Measurements from ENCODE around the gene CSRNP3. TPM values are rescaled to one million over a fixed set of nuclear protein-coding genes. Genes with fewer than 3 reads are reported as not detected.

CSRNP3 gene
- total and polyA plus RNA-seq, 4 donors, result 0.20 to 5.4 (median 2.1) TPM

- WGBS, 2 donors, result 72 to 88% methylated on average over 1 of the region's 1 CpG
Observed at GRCh38 chr2:165454905-165455304, 14.6 kb upstream of the CSRNP3 start.

GRCh38 chr2:165456027-165456426 is 13.5 kb upstream of the CSRNP3 start:
- no peak overlapping the region for H3K4me3 ChIP-seq (ENCODE audit: low read length in 2 of 2)
- no peaks in the 10 kb centered on the region for H3K27me3 ChIP-seq (ENCODE audit: control insufficient read depth in 1 of 2, insufficient read depth in 2 of 2, low read length in 1 of 2)
- H3K27ac ChIP-seq (ENCODE audit: low read depth in 1 of 2, low read length in 2 of 2), result no peak overlapping the region
- H3K36me3 ChIP-seq (ENCODE audit: control insufficient read depth in 1 of 2, insufficient read depth in 2 of 2, low read length in 1 of 2), result no peaks in the 10 kb centered on the region
- H3K9me3 ChIP-seq (ENCODE audit: control insufficient read depth, low read length), result no peaks in the 10 kb centered on the region
- no peaks in the 10 kb centered on the region for H3K4me1 ChIP-seq (ENCODE audit: control insufficient read depth in 1 of 2, insufficient read depth in 2 of 2, low read length in 2 of 2)
- intact Hi-C loops (cut with DNase I), result no loop called here
- ATAC-seq (ENCODE audit: low FRiP score), result no peak
- WGBS, 2 donors, result 3 to 5% methylated on average over 1 of the region's 1 CpG
- no peak for DNase-seq

More at GRCh38 chr2:165454905-165455304, 14.6 kb upstream of the CSRNP3 start:
- DNase-seq (no peak), ATAC-seq (ENCODE audit: low FRiP score) (no peak)
- intact Hi-C loops (cut with DNase I), result no loop called here
- no peaks in the 10 kb centered on the region for H3K27me3 ChIP-seq (ENCODE audit: control insufficient read depth in 1 of 2, insufficient read depth in 2 of 2, low read length in 1 of 2)
- H3K9me3 ChIP-seq (ENCODE audit: control insufficient read depth, low read length), result no peaks in the 10 kb centered on the region
- H3K4me3 ChIP-seq (ENCODE audit: low read length in 2 of 2), result no peak overlapping the region
- no peaks in the 10 kb centered on the region for H3K36me3 ChIP-seq (ENCODE audit: control insufficient read depth in 1 of 2, insufficient read depth in 2 of 2, low read length in 1 of 2)
- H3K4me1 ChIP-seq (ENCODE audit: control insufficient read depth in 1 of 2, insufficient read depth in 2 of 2, low read length in 2 of 2), result no peaks in the 10 kb centered on the region
- no peak overlapping the region for H3K27ac ChIP-seq (ENCODE audit: low read depth in 1 of 2, low read length in 2 of 2)

- Histone ChIP-seq H3K27me3 (ENCODE audit: control insufficient read depth in 1 of 2, insufficient read depth in 2 of 2, low read length in 1 of 2) (no peaks in the 10 kb centered on the region), H3K36me3 (ENCODE audit: control insufficient read depth in 1 of 2, insufficient read depth in 2 of 2, low read length in 1 of 2) (no peaks in the 10 kb centered on the region), H3K4me3 (ENCODE audit: low read length in 2 of 2) (no peak overlapping the region), H3K4me1 (ENCODE audit: control insufficient read depth in 1 of 2, insufficient read depth in 2 of 2, low read length in 2 of 2) (no peaks in the 10 kb centered on the region), H3K9me3 (ENCODE audit: control insufficient read depth, low read length) (no peaks in the 10 kb centered on the region), H3K27ac (ENCODE audit: low read depth in 1 of 2, low read length in 2 of 2) (no peak overlapping the region)
- ATAC-seq (ENCODE audit: low FRiP score), result no peak
- 88 to 95% methylated on average over 3 of the region's 3 CpGs for WGBS, 2 donors
- DNase-seq, result no peak
- intact Hi-C loops (cut with DNase I), result no loop called here
Observed at GRCh38 chr2:165462443-165462842, 7.1 kb upstream of the CSRNP3 start.

- Histone ChIP-seq H3K4me3 (ENCODE audit: low read length in 2 of 2) (no peak overlapping the region), H3K4me1 (ENCODE audit: control insufficient read depth in 1 of 2, insufficient read depth in 2 of 2, low read length in 2 of 2) (peaks cover 0 to 2% of the 10 kb centered on the region in 2 donors), H3K9me3 (ENCODE audit: control insufficient read depth, low read length) (no peaks in the 10 kb centered on the region), H3K36me3 (ENCODE audit: control insufficient read depth in 1 of 2, insufficient read depth in 2 of 2, low read length in 1 of 2) (no peaks in the 10 kb centered on the region), H3K27ac (ENCODE audit: low read depth in 1 of 2, low read length in 2 of 2) (no peak overlapping the region), H3K27me3 (ENCODE audit: control insufficient read depth in 1 of 2, insufficient read depth in 2 of 2, low read length in 1 of 2) (no peaks in the 10 kb centered on the region)
- DNase-seq, result no peak
- ATAC-seq (ENCODE audit: low FRiP score), result no peak
- intact Hi-C loops (cut with DNase I), result no loop called here
- WGBS, 2 donors, result 97 to 100% methylated on average over 2 of the region's 2 CpGs
Observed at GRCh38 chr2:165466386-165466785, 3.1 kb upstream of the CSRNP3 start.

GRCh38 chr2:165467921-165468320 is 1.6 kb upstream of the CSRNP3 start:
- H3K4me1 ChIP-seq (ENCODE audit: control insufficient read depth in 1 of 2, insufficient read depth in 2 of 2, low read length in 2 of 2), result peaks cover 0 to 2% of the 10 kb centered on the region in 2 donors
- ATAC-seq (ENCODE audit: low FRiP score) (no peak), DNase-seq (no peak)
- no peak overlapping the region for H3K4me3 ChIP-seq (ENCODE audit: low read length in 2 of 2)
- no peak overlapping the region for H3K27ac ChIP-seq (ENCODE audit: low read depth in 1 of 2, low read length in 2 of 2)
- 96 to 99% methylated on average over 3 of the region's 3 CpGs for WGBS, 2 donors
- intact Hi-C loops (cut with DNase I), result no loop called here
- H3K27me3 ChIP-seq (ENCODE audit: control insufficient read depth in 1 of 2, insufficient read depth in 2 of 2, low read length in 1 of 2), result no peaks in the 10 kb centered on the region
- H3K36me3 ChIP-seq (ENCODE audit: control insufficient read depth in 1 of 2, insufficient read depth in 2 of 2, low read length in 1 of 2), result no peaks in the 10 kb centered on the region
- no peaks in the 10 kb centered on the region for H3K9me3 ChIP-seq (ENCODE audit: control insufficient read depth, low read length)

GRCh38 chr2:165470361-165470760 is 863 bp downstream of the CSRNP3 start:
- Histone ChIP-seq H3K27me3 (ENCODE audit: control insufficient read depth in 1 of 2, insufficient read depth in 2 of 2, low read length in 1 of 2) (no peaks in the 10 kb centered on the region), H3K27ac (ENCODE audit: low read depth in 1 of 2, low read length in 2 of 2) (no peak overlapping the region), H3K36me3 (ENCODE audit: control insufficient read depth in 1 of 2, insufficient read depth in 2 of 2, low read length in 1 of 2) (no peaks in the 10 kb centered on the region), H3K9me3 (ENCODE audit: control insufficient read depth, low read length) (no peaks in the 10 kb centered on the region), H3K4me3 (ENCODE audit: low read length in 2 of 2) (no peak overlapping the region), H3K4me1 (ENCODE audit: control insufficient read depth in 1 of 2, insufficient read depth in 2 of 2, low read length in 2 of 2) (peaks cover 0 to 2% of the 10 kb centered on the region in 2 donors)
- no peak for DNase-seq
- intact Hi-C loops (cut with DNase I), result no loop called here
- ATAC-seq (ENCODE audit: low FRiP score), result no peak

GRCh38 chr2:165471349-165471950 is 2.0 kb downstream of the CSRNP3 start:
- H3K36me3 ChIP-seq (ENCODE audit: control insufficient read depth in 1 of 2, insufficient read depth in 2 of 2, low read length in 1 of 2), result no peaks in the 10 kb centered on the region
- ATAC-seq (ENCODE audit: low FRiP score) (no peak), DNase-seq (no peak)
- H3K9me3 ChIP-seq (ENCODE audit: control insufficient read depth, low read length), result no peaks in the 10 kb centered on the region
- intact Hi-C loops (cut with DNase I), result no loop called here
- H3K27ac ChIP-seq (ENCODE audit: low read depth in 1 of 2, low read length in 2 of 2), result no peak overlapping the region
- no peaks in the 10 kb centered on the region for H3K27me3 ChIP-seq (ENCODE audit: control insufficient read depth in 1 of 2, insufficient read depth in 2 of 2, low read length in 1 of 2)
- 10 to 22% methylated on average over 1 of the region's 1 CpG for WGBS, 2 donors
- H3K4me1 ChIP-seq (ENCODE audit: control insufficient read depth in 1 of 2, insufficient read depth in 2 of 2, low read length in 2 of 2), result peaks cover 0 to 2% of the 10 kb centered on the region in 2 donors
- H3K4me3 ChIP-seq (ENCODE audit: low read length in 2 of 2), result no peak overlapping the region

- Histone ChIP-seq H3K27me3 (ENCODE audit: control insufficient read depth in 1 of 2, insufficient read depth in 2 of 2, low read length in 1 of 2) (no peaks in the 10 kb centered on the region), H3K27ac (ENCODE audit: low read depth in 1 of 2, low read length in 2 of 2) (no peak overlapping the region), H3K36me3 (ENCODE audit: control insufficient read depth in 1 of 2, insufficient read depth in 2 of 2, low read length in 1 of 2) (no peaks in the 10 kb centered on the region), H3K9me3 (ENCODE audit: control insufficient read depth, low read length) (no peaks in the 10 kb centered on the region), H3K4me1 (ENCODE audit: control insufficient read depth in 1 of 2, insufficient read depth in 2 of 2, low read length in 2 of 2) (peaks cover 0 to 2% of the 10 kb centered on the region in 2 donors), H3K4me3 (ENCODE audit: low read length in 2 of 2) (no peak overlapping the region)
- ATAC-seq (ENCODE audit: low FRiP score) (no peak), DNase-seq (no peak)
- intact Hi-C loops (cut with DNase I), result no loop called here
- WGBS, 2 donors, result 64 to 66% methylated on average over 3 of the region's 3 CpGs
Observed at GRCh38 chr2:165472922-165473321, 3.4 kb downstream of the CSRNP3 start.

- H3K27ac ChIP-seq (ENCODE audit: low read depth in 1 of 2, low read length in 2 of 2), result no peak overlapping the region
- intact Hi-C loops (cut with DNase I), result no loop called here
- H3K4me1 ChIP-seq (ENCODE audit: control insufficient read depth in 1 of 2, insufficient read depth in 2 of 2, low read length in 2 of 2), result no peaks in the 10 kb centered on the region
- H3K27me3 ChIP-seq (ENCODE audit: control insufficient read depth in 1 of 2, insufficient read depth in 2 of 2, low read length in 1 of 2), result no peaks in the 10 kb centered on the region
- 77 to 97% methylated on average over 3 of the region's 3 CpGs for WGBS, 2 donors
- no peaks in the 10 kb centered on the region for H3K9me3 ChIP-seq (ENCODE audit: control insufficient read depth, low read length)
- H3K4me3 ChIP-seq (ENCODE audit: low read length in 2 of 2), result no peak overlapping the region
- H3K36me3 ChIP-seq (ENCODE audit: control insufficient read depth in 1 of 2, insufficient read depth in 2 of 2, low read length in 1 of 2), result no peaks in the 10 kb centered on the region
- ATAC-seq (ENCODE audit: low FRiP score), result no peak
- DNase-seq, result no peak
Observed at GRCh38 chr2:165474619-165475276, 5.2 kb downstream of the CSRNP3 start.
